Measurements from ENCODE around the gene ANXA6.

DNA sequence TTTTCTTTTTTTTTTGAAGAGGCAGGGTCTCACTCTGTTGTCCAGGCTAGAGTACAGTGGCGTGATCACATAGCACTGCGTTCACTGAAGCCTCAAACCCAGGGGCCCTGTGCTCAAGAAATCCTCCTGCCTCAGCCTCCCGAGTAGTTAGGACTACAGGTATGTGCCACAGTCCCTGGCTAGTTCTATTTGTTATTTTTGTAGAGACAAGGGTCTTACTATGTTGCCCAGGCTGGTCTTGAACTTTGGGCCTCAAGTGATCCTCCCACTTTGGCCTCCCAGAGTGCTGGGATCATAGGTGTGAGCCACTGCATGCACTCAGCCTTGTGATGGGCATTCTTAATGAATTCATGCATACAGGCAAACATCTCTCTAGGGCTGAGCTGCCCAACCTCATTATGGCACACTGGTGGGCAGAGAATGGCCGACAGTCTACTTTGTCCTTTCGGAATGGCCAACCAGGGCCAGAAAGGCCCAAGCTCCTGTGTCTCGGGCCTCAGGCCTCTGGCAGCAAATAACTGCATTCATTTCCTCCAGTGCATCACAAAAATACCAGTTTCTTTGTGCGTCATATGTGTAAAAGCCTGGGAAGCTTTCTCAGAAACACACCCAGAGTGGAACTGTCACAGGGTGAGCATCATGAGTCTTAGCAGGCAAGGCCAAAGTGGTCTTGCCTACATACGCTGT is 27.2 kb downstream of the ANXA6 start:
- no peak for TF ChIP-seq EZH2 (IDR thresholded peaks at IDR 0.05; ENCODE audit: low read length)
- no peak for TF ChIP-seq CTCF (optimal IDR thresholded peaks at IDR 0.05 in 1 of 3, IDR thresholded peaks at IDR 0.05 in 1 of 3, conservative IDR thresholded peaks at IDR 0.05 in 1 of 3; ENCODE audit: extremely low read depth in 1 of 3, insufficient read depth in 2 of 3, low read length in 3 of 3)
